ENCODE results near the gene HECA. TPM values are rescaled to one million over a fixed set of nuclear protein-coding genes. Genes with fewer than 3 reads are reported as not detected.

HECA gene
- total RNA-seq, 2 experiments from 2014 or later = 203 to 207 TPM

- ChIA-PET CTCF (interaction anchor here (0.9 to 2.6 kb wide), 8 partner anchors 9 to 59 kb away, joined by 3 to 12 read pairs (median 6); partner anchors contain the start of gene HECA), POLR2A (interaction anchor here (0.6 to 10.4 kb wide), 21 partner anchors 8 to 214 kb away, joined by 3 to 157 read pairs (median 5); partner anchors contain the start of genes CITED2, HECA and TXLNB)
- Mint-ChIP-seq H3K4me1 (ENCODE audit: low read depth) (peaks cover 90% of the 10 kb centered on the region), H3K27me3 (no peaks in the 10 kb centered on the region), H3K4me3 (peak overlapping the region; percentile 76), H3K9me3 (no peaks in the 10 kb centered on the region), H3K27ac (peak overlapping the region; percentile 84), H3K36me3 (ENCODE audit: low read depth) (peaks cover 70% of the 10 kb centered on the region)
- TF ChIP-seq, protein P1, sequence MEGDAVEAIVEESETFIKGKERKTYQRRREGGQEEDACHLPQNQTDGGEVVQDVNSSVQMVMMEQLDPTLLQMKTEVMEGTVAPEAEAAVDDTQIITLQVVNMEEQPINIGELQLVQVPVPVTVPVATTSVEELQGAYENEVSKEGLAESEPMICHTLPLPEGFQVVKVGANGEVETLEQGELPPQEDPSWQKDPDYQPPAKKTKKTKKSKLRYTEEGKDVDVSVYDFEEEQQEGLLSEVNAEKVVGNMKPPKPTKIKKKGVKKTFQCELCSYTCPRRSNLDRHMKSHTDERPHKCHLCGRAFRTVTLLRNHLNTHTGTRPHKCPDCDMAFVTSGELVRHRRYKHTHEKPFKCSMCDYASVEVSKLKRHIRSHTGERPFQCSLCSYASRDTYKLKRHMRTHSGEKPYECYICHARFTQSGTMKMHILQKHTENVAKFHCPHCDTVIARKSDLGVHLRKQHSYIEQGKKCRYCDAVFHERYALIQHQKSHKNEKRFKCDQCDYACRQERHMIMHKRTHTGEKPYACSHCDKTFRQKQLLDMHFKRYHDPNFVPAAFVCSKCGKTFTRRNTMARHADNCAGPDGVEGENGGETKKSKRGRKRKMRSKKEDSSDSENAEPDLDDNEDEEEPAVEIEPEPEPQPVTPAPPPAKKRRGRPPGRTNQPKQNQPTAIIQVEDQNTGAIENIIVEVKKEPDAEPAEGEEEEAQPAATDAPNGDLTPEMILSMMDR (IDR thresholded peaks at IDR 0.05) = no peak
- H3K27ac ChIP-seq (ENCODE audit: low read depth in 1 of 2, low read length in 2 of 2) = peak overlapping the region; percentile 32 to 70
- ATAC-seq (ENCODE audit: poor library complexity) (peak; percentile 75), DNase-seq (peak; percentile 51 to 92 (median 70))
- H3K36me3 ChIP-seq (ENCODE audit: insufficient read depth, low read length) = peaks cover 50% of the 10 kb centered on the region
- no peaks in the 10 kb centered on the region for H3K27me3 ChIP-seq (ENCODE audit: control insufficient read depth in 1 of 2, insufficient read depth in 2 of 2, low read length in 2 of 2)
- H3K9me3 ChIP-seq (ENCODE audit: control insufficient read depth in 1 of 2, insufficient read depth in 1 of 2, low read length in 2 of 2) = no peaks in the 10 kb centered on the region
- intact Hi-C loops (cut with DNase I, micrococcal nuclease) = loop anchor here (1.0 to 5.0 kb wide), 9 partner anchors 10 to 211 kb away; partner anchors contain the start of genes ABRACL (in 1 of the 2) and CITED2 (in 1 of the 2)
- H3K4me1 ChIP-seq (ENCODE audit: insufficient read depth, low read length) = peaks cover 93% of the 10 kb centered on the region
- peak overlapping the region; percentile 11 for H3K4me3 ChIP-seq (ENCODE audit: low read length)
Measured at GRCh38 chr6:139161169-139161568, 26.3 kb downstream of the HECA start.

- H3K27ac Mint-ChIP-seq = peak overlapping the region; percentile 84
Measured at GRCh38 chr6:139161817-139162284, 27.0 kb downstream of the HECA start.

GRCh38 chr6:139164001-139164400, 29.1 kb downstream of the HECA start:
- Histone ChIP-seq H3K36me3 (ENCODE audit: insufficient read depth, low read length) (peaks cover 61% of the 10 kb centered on the region), H3K4me3 (ENCODE audit: low read length) (no peak overlapping the region), H3K4me1 (ENCODE audit: insufficient read depth, low read length) (peaks cover 80% of the 10 kb centered on the region), H3K9me3 (ENCODE audit: control insufficient read depth in 1 of 2, insufficient read depth in 1 of 2, low read length in 2 of 2) (no peaks in the 10 kb centered on the region), H3K27ac (ENCODE audit: low read depth in 1 of 2, low read length in 2 of 2) (peak overlapping the region in 1 of 2 donors; percentile 3), H3K27me3 (ENCODE audit: control insufficient read depth in 1 of 2, insufficient read depth in 2 of 2, low read length in 2 of 2) (no peaks in the 10 kb centered on the region)
- CTCF ChIA-PET = interaction anchor here (0.6 to 2.9 kb wide), 4 partner anchors 19 to 32 kb away, joined by 3 to 12 read pairs (median 4); no protein-coding TSS in a partner anchor
- Mint-ChIP-seq H3K4me1 (ENCODE audit: low read depth) (peaks cover 97% of the 10 kb centered on the region), H3K9me3 (no peaks in the 10 kb centered on the region), H3K4me3 (peak overlapping the region; percentile 88), H3K27me3 (no peaks in the 10 kb centered on the region), H3K36me3 (ENCODE audit: low read depth) (peaks cover 79% of the 10 kb centered on the region), H3K27ac (peak overlapping the region; percentile 84)
- ATAC-seq (ENCODE audit: poor library complexity) = peak; percentile 19
- peak in 8 of 14 experiments; percentile 20 to 61 (median 34) for DNase-seq
- intact Hi-C loops (cut with DNase I, micrococcal nuclease) = loop anchor here in 1 of 2 experiments (5.0 kb wide), 3 partner anchors 37 to 208 kb away; partner anchors contain the start of genes ABRACL and CITED2
- POLR2A ChIA-PET = interaction anchor here (0.7 to 10.4 kb wide), 8 partner anchors 13 to 210 kb away, joined by 3 to 157 read pairs (median 6); partner anchors contain the start of gene CITED2
- TF ChIP-seq, protein P1 (IDR thresholded peaks at IDR 0.05) = peak; percentile 24

More at GRCh38 chr6:139161817-139162284, 27.0 kb downstream of the HECA start:
- peaks cover 94% of the 10 kb centered on the region for H3K4me1 ChIP-seq (ENCODE audit: insufficient read depth, low read length)
- POLR2A ChIA-PET = interaction anchor here (0.6 to 10.4 kb wide), 20 partner anchors 7 to 213 kb away, joined by 3 to 157 read pairs (median 6); partner anchors contain the start of genes CITED2, HECA and TXLNB
- no peaks in the 10 kb centered on the region for H3K9me3 Mint-ChIP-seq
- ATAC-seq (ENCODE audit: poor library complexity) (peak; percentile 55), DNase-seq (peak in 13 of 14 experiments; percentile 46 to 84 (median 66))
- no peaks in the 10 kb centered on the region for H3K27me3 Mint-ChIP-seq
- H3K9me3 ChIP-seq (ENCODE audit: control insufficient read depth in 1 of 2, insufficient read depth in 1 of 2, low read length in 2 of 2) = no peaks in the 10 kb centered on the region
- CTCF ChIA-PET = interaction anchor here (0.9 to 2.6 kb wide), 8 partner anchors 8 to 58 kb away, joined by 3 to 12 read pairs (median 5); no protein-coding TSS in a partner anchor
- TF ChIP-seq, protein P1 (IDR thresholded peaks at IDR 0.05) = no peak
- peak overlapping the region; percentile 32 to 70 for H3K27ac ChIP-seq (ENCODE audit: low read depth in 1 of 2, low read length in 2 of 2)
- H3K4me1 Mint-ChIP-seq (ENCODE audit: low read depth) = peaks cover 88% of the 10 kb centered on the region
- no peaks in the 10 kb centered on the region for H3K27me3 ChIP-seq (ENCODE audit: control insufficient read depth in 1 of 2, insufficient read depth in 2 of 2, low read length in 2 of 2)
- peaks cover 50% of the 10 kb centered on the region for H3K36me3 ChIP-seq (ENCODE audit: insufficient read depth, low read length)
- intact Hi-C loops (cut with DNase I, micrococcal nuclease) = loop anchor here (1.0 to 5.0 kb wide), 9 partner anchors 11 to 210 kb away; partner anchors contain the start of genes ABRACL (in 1 of the 2) and CITED2 (in 1 of the 2)
- peak overlapping the region; percentile 11 for H3K4me3 ChIP-seq (ENCODE audit: low read length)
- H3K36me3 Mint-ChIP-seq (ENCODE audit: low read depth) = peaks cover 69% of the 10 kb centered on the region
- peak overlapping the region; percentile 76 for H3K4me3 Mint-ChIP-seq

Data from CD4-positive, alpha-beta T cell (primary cell).